Coronary artery (tissue), 2 donors: Measurements from ENCODE around the gene PRM1.

ENCODE experiments used
- DNase-seq: peaks from one replicate; pipeline ENCODE4 v3.0.0-alpha.2; 2017; ENCODE audit warnings: low spot score
- H3K27ac ChIP-seq, 2 donors: fragments of 200-600 bp; sonication (generic); one replicate each; pipeline ENCODE4 v1.5.1; 2016 to 2019
- H3K4me3 ChIP-seq: fragments of 200-600 bp; sonication (generic); 2 replicates; pipeline ENCODE4 v1.5.1; 2016; ENCODE audit warnings: mild to moderate bottlenecking, moderate library complexity
- CTCF ChIP-seq: fragments of 200-600 bp; sonication (generic); IDR thresholded peaks from one replicate; pipeline ENCODE4 v1.5.1; 2019; ENCODE audit warnings: antibody characterized with exemption

PRM1 gene

GRCh38 chr16:11307639-11308492 lies 26.7 kb upstream of the PRM1 start:
- TF ChIP-seq CTCF = no peak
- no peak for DNase-seq
- H3K27ac ChIP-seq = no peak overlapping the region
- no peak overlapping the region for H3K4me3 ChIP-seq

- no peak overlapping the region for H3K27ac ChIP-seq
- H3K4me3 ChIP-seq = no peak overlapping the region
- no peak for TF ChIP-seq CTCF
- no peak for DNase-seq
These were observed 26.0 kb upstream of the PRM1 start for GRCh38 chr16:11306997-11307638.

GRCh38 chr16:11306381-11306780 lies 25.3 kb upstream of the PRM1 start:
- H3K4me3 ChIP-seq = no peak overlapping the region
- DNase-seq = no peak
- no peak overlapping the region for H3K27ac ChIP-seq
- TF ChIP-seq CTCF = no peak

GRCh38 chr16:11303405-11304138 lies 22.4 kb upstream of the PRM1 start:
- no peak for TF ChIP-seq CTCF
- Histone ChIP-seq H3K4me3 (no peak overlapping the region), H3K27ac (no peak overlapping the region)
- no peak for DNase-seq

GRCh38 chr16:11302977-11303376 lies 21.8 kb upstream of the PRM1 start:
- no peak overlapping the region for H3K4me3 ChIP-seq
- H3K27ac ChIP-seq = no peak overlapping the region
- TF ChIP-seq CTCF = no peak
- DNase-seq = no peak

- no peak overlapping the region for H3K4me3 ChIP-seq
- no peak for TF ChIP-seq CTCF
- H3K27ac ChIP-seq = no peak overlapping the region
- DNase-seq = no peak
These were observed 20.7 kb upstream of the PRM1 start for GRCh38 chr16:11301645-11302501.
